Measurements from ENCODE around the gene TMEM63C. TPM values are rescaled to one million over a fixed set of nuclear protein-coding genes. Genes with fewer than 3 reads are reported as not detected.

The TMEM63C gene
- total and polyA plus RNA-seq, 8 donors = 0.14 to 8.8 (median 1.4) TPM; not detected in 2

DNA sequence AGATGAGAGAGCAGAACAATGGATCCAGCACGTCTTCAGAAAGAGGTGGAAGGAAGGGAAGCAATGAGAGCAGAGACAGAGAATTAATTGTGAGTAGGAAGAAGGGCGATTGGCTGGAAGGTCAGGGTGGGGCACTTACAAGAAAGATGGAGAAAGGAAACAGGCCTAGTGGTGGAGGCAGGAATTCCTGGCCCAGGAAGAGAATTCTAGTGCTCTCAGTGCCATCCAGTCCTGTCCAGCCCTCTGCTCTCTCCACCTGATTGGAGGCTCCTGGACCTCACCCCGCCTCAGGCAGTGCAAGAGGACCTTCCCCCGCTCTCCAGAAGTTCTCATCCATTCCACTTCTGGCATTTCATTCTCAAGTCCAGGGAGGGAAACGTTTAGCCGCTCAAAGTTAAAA, 46.5 kb downstream of the TMEM63C start:
- H3K27ac ChIP-seq = no peak overlapping the region
- no peaks in the 10 kb centered on the region for H3K4me1 ChIP-seq
- WGBS, 5 donors = 41 to 71% (median 65%) methylated on average over 6 of the region's 6 CpGs
- H3K27me3 ChIP-seq = peaks cover 0 to 19% (median 0%) of the 10 kb centered on the region in 3 donors
- peaks cover 0 to 9% (median 3%) of the 10 kb centered on the region in 4 donors for H3K9me3 ChIP-seq
- intact Hi-C loops (cut with DNase I; ENCODE audit: low total_unique reads) = no loop called here
- no peak overlapping the region for H3K4me3 ChIP-seq
- H3K36me3 ChIP-seq = no peaks in the 10 kb centered on the region
- DNase-seq = no peak
- no peak for TF ChIP-seq POLR2AphosphoS5 (IDR thresholded peaks at IDR 0.05)
- no peak for TF ChIP-seq POLR2A (IDR thresholded peaks at IDR 0.05)
- no peak for TF ChIP-seq EP300 (IDR thresholded peaks at IDR 0.05)
- TF ChIP-seq, protein P1, sequence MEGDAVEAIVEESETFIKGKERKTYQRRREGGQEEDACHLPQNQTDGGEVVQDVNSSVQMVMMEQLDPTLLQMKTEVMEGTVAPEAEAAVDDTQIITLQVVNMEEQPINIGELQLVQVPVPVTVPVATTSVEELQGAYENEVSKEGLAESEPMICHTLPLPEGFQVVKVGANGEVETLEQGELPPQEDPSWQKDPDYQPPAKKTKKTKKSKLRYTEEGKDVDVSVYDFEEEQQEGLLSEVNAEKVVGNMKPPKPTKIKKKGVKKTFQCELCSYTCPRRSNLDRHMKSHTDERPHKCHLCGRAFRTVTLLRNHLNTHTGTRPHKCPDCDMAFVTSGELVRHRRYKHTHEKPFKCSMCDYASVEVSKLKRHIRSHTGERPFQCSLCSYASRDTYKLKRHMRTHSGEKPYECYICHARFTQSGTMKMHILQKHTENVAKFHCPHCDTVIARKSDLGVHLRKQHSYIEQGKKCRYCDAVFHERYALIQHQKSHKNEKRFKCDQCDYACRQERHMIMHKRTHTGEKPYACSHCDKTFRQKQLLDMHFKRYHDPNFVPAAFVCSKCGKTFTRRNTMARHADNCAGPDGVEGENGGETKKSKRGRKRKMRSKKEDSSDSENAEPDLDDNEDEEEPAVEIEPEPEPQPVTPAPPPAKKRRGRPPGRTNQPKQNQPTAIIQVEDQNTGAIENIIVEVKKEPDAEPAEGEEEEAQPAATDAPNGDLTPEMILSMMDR (IDR thresholded peaks at IDR 0.05) = no peak

GRCh38 chr14:77230914-77231313, 49.3 kb downstream of the TMEM63C start:
- H3K36me3 ChIP-seq = no peaks in the 10 kb centered on the region
- WGBS, 5 donors = 65 to 88% (median 83%) methylated on average over 2 of the region's 2 CpGs
- no peak for DNase-seq
- no peak overlapping the region for H3K27ac ChIP-seq
- H3K9me3 ChIP-seq = peaks cover 0 to 9% (median 3%) of the 10 kb centered on the region in 4 donors
- TF ChIP-seq, protein P1 (IDR thresholded peaks at IDR 0.05) = no peak
- no peak for TF ChIP-seq POLR2A (IDR thresholded peaks at IDR 0.05)
- TF ChIP-seq POLR2AphosphoS5 (IDR thresholded peaks at IDR 0.05) = no peak
- no peak for TF ChIP-seq EP300 (IDR thresholded peaks at IDR 0.05)
- intact Hi-C loops (cut with DNase I; ENCODE audit: low total_unique reads) = no loop called here
- H3K4me1 ChIP-seq = no peaks in the 10 kb centered on the region
- no peak overlapping the region for H3K4me3 ChIP-seq
- peaks cover 0 to 4% (median 0%) of the 10 kb centered on the region in 3 donors for H3K27me3 ChIP-seq

GRCh38 chr14:77231721-77232120, 50.1 kb downstream of the TMEM63C start:
- intact Hi-C loops (cut with DNase I; ENCODE audit: low total_unique reads) = no loop called here
- Histone ChIP-seq H3K9me3 (peaks cover 0 to 9% (median 3%) of the 10 kb centered on the region in 4 donors), H3K4me1 (no peaks in the 10 kb centered on the region), H3K4me3 (no peak overlapping the region), H3K27ac (no peak overlapping the region), H3K27me3 (no peaks in the 10 kb centered on the region), H3K36me3 (no peaks in the 10 kb centered on the region)
- no peak for DNase-seq
- TF ChIP-seq POLR2A (IDR thresholded peaks at IDR 0.05) (no peak), EP300 (IDR thresholded peaks at IDR 0.05) (no peak), POLR2AphosphoS5 (IDR thresholded peaks at IDR 0.05) (no peak)
- TF ChIP-seq, protein P1 (IDR thresholded peaks at IDR 0.05) = no peak
- WGBS, 5 donors = 51 to 76% (median 67%) methylated on average over 3 of the region's 3 CpGs

DNA sequence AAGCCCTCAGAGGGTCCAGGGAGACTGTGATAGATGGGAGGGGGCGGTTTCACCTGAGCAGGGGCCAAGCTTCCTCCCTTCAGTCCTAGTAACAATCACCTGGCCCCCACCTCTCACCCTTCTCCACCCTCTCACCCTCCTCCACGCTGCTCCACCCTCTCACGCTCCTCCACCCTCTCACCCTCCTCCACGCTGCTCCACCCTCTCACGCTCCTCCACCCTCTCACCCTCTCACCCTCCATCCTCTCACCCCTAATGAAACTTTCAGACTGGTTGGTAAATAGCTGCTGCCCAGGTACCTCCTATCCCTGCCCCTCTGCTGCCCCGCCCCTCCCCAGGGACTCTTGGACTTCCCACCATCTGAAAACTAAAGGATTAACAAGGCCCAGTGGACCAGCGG, 55.2 kb downstream of the TMEM63C start:
- Histone ChIP-seq H3K4me3 (no peak overlapping the region), H3K27me3 (peaks cover 0 to 5% (median 0%) of the 10 kb centered on the region in 3 donors), H3K36me3 (no peaks in the 10 kb centered on the region), H3K4me1 (no peaks in the 10 kb centered on the region), H3K27ac (no peak overlapping the region), H3K9me3 (no peaks in the 10 kb centered on the region)
- 42 to 69% (median 64%) methylated on average over 6 to 7 of the region's 7 CpGs for WGBS, 5 donors
- TF ChIP-seq POLR2AphosphoS5 (IDR thresholded peaks at IDR 0.05) (no peak), EP300 (IDR thresholded peaks at IDR 0.05) (no peak), POLR2A (IDR thresholded peaks at IDR 0.05) (no peak)
- TF ChIP-seq, protein P1 (IDR thresholded peaks at IDR 0.05) = no peak
- no peak for DNase-seq
- intact Hi-C loops (cut with DNase I; ENCODE audit: low total_unique reads) = no loop called here
